Subcutaneous abdominal adipose tissue (tissue), 5 donors: ENCODE data around the gene S100A11.
"Not testable (repeated sequence)": the region's sequence is repeated elsewhere in the genome, so short reads cannot be mapped to it uniquely, and the experiment has no call there.

Source experiments
- H3K27ac ChIP-seq: one replicate; pipeline ENCODE4 v1.7.0; 2013; ENCODE audit warnings: low read depth, mild to moderate bottlenecking, inconsistent platforms, low read length, moderate library complexity
- H3K27me3 ChIP-seq, 5 donors: one replicate each; pipeline ENCODE4 v1.7.0; 2013; ENCODE audit warnings: low read length in 5 of 5, inconsistent platforms in 1 of 5; ENCODE audit not compliant: control insufficient read depth in 5 of 5, insufficient read depth in 4 of 5
- H3K36me3 ChIP-seq, 5 donors: one replicate each; pipeline ENCODE4 v1.7.0; 2013; ENCODE audit warnings: low read length in 5 of 5; ENCODE audit not compliant: control insufficient read depth in 5 of 5, insufficient read depth in 5 of 5
- H3K4me1 ChIP-seq, 5 donors: one replicate each; pipeline ENCODE4 v1.7.0; 2013; ENCODE audit warnings: low read length in 5 of 5, mild to moderate bottlenecking in 3 of 5, moderate library complexity in 1 of 5; ENCODE audit not compliant: control insufficient read depth in 5 of 5, insufficient read depth in 5 of 5
- H3K4me3 ChIP-seq, 5 donors: one replicate each; pipeline ENCODE4 v1.7.0; 2013; ENCODE audit warnings: low read length in 5 of 5, low read depth in 1 of 5
- H3K9ac ChIP-seq, 5 donors: one replicate each; pipeline ENCODE4 v1.7.0; 2013; ENCODE audit warnings: low read length in 5 of 5, mild to moderate bottlenecking in 4 of 5, moderate library complexity in 3 of 5
- H3K9me3 ChIP-seq, 5 donors: one replicate each; pipeline ENCODE4 v1.7.0; 2013; ENCODE audit warnings: low read length in 5 of 5; ENCODE audit not compliant: control insufficient read depth in 5 of 5
- donor health status: healthy.
- donor health status: healthy.
- donor health status: healthy.
- donor health status: healthy.
- donor health status: healthy.

The S100A11 gene

GRCh38 chr1:152036267-152037216 lies at the start of gene S100A11:
Gene S100A11, minus strand, starts transcription at chr1:152037004. Its CDS starts 89 bp downstream, at chr1:152036915.
- Histone ChIP-seq H3K36me3 (peaks cover 15 to 24% (median 24%) of the 10 kb centered on the region in 5 donors), H3K4me3 (peak within 1 kb of the TSS; percentile 83 to 94 (median 94)), H3K27ac (peak within 1 kb of the TSS; percentile 98), H3K4me1 (peaks cover 10 to 40% (median 37%) of the 10 kb centered on the region in 5 donors), H3K9ac (peak within 1 kb of the TSS; percentile 92 to 97 (median 96)), H3K9me3 (no peaks in the 10 kb centered on the region), H3K27me3 (no peaks in the 10 kb centered on the region)

DNA sequence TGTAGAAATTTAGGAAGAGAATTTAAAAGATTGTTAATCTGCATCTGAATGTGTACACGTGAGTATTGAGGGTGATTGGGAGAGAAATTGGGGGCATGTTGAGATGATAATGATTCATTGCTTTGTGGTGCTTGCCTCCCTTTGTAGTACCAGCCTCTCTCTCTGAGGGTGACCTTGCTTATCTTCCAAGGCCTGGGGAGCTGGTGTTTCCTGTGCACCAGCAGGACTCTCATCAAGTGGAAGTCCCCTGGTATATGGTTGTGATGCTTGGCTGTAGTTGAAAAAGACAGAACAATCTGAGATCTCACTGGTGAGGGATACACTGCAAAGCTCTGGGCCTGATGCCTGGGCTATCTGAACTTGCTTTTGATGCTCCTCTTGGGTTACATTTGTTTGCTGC lies 48.0 kb upstream of the S100A11 start:
- no peaks in the 10 kb centered on the region for H3K4me1 ChIP-seq
- peaks cover 0 to 5% (median 3%) of the 10 kb centered on the region in 5 donors for H3K27me3 ChIP-seq
- H3K9ac ChIP-seq = no peak overlapping the region
- H3K36me3 ChIP-seq = no peaks in the 10 kb centered on the region
- H3K27ac ChIP-seq = no peak overlapping the region
- H3K4me3 ChIP-seq = no peak overlapping the region
- H3K9me3 ChIP-seq = no peaks in the 10 kb centered on the region

DNA sequence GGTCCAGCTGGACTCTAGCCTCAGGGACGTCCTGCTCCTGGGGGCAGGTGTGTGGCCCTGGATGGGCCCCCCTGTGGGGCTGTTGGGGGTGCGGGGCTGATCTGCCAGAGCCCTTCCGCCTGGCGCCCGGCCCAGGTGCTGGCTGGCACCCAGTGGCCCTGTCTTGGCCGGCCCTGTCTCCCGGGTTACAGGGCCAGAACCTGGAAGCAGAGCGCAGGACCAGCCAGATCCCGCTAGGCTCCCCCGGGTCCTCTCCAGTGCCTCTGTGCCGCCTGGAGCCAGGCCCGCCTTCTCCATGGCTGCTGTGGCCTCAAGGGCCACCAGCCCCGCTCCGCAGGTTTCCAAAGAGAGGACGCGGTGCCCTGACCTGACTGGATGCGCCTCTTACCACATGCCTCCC lies 44.2 kb upstream of the S100A11 start:
- not testable (repeated sequence) for H3K27me3 ChIP-seq, H3K4me3 ChIP-seq

GRCh38 chr1:152080494-152080893 lies 43.7 kb upstream of the S100A11 start:
- not testable (repeated sequence) for H3K36me3 ChIP-seq, H3K4me1 ChIP-seq, H3K9ac ChIP-seq, H3K4me3 ChIP-seq, H3K27ac ChIP-seq, H3K27me3 ChIP-seq, H3K9me3 ChIP-seq

More for the DNA sequence above, 44.2 kb upstream of the S100A11 start:
- H3K27ac ChIP-seq, H3K4me1 ChIP-seq, H3K9ac ChIP-seq, H3K36me3 ChIP-seq, H3K9me3 ChIP-seq: not testable (repeated sequence)

GRCh38 chr1:152078831-152079441 lies 42.1 kb upstream of the S100A11 start:
- Histone ChIP-seq H3K27ac (no peak overlapping the region), H3K36me3 (no peaks in the 10 kb centered on the region), H3K9ac (no peak overlapping the region), H3K9me3 (no peaks in the 10 kb centered on the region), H3K4me1 (no peaks in the 10 kb centered on the region), H3K27me3 (no peaks in the 10 kb centered on the region), H3K4me3 (no peak overlapping the region)

- H3K27me3 ChIP-seq = peaks cover 0 to 12% (median 0%) of the 10 kb centered on the region in 5 donors
- H3K27ac ChIP-seq = no peak overlapping the region
- H3K36me3 ChIP-seq = no peaks in the 10 kb centered on the region
- H3K9ac ChIP-seq = no peak overlapping the region
- no peak overlapping the region for H3K4me3 ChIP-seq
- H3K9me3 ChIP-seq = no peaks in the 10 kb centered on the region
- no peaks in the 10 kb centered on the region for H3K4me1 ChIP-seq
Measured at GRCh38 chr1:152072311-152072710, 35.5 kb upstream of the S100A11 start.

DNA sequence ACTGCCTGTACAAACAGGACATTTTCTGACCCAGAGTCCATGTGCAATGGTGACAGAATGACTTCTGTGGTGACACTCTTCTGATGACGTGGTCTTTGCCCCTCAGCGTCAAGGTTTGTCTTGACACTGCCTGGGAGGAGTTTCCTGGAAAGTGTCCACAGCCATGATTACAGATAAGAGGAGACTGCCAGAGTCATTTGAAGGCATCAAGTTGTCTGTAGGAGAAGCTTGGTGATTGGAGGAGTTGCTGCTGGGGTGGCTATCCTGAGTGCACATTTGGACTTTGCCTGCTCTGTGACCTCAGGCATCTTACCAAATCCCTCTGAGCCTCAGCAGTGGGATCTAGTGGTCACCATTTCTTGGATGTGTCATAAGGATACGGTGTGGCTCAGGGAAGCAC lies 34.3 kb upstream of the S100A11 start:
- Histone ChIP-seq H3K9ac (no peak overlapping the region), H3K9me3 (no peaks in the 10 kb centered on the region), H3K27me3 (peaks cover 0 to 12% (median 0%) of the 10 kb centered on the region in 5 donors), H3K4me3 (no peak overlapping the region), H3K4me1 (no peaks in the 10 kb centered on the region), H3K36me3 (no peaks in the 10 kb centered on the region), H3K27ac (no peak overlapping the region)

GRCh38 chr1:152067929-152068328 lies 31.1 kb upstream of the S100A11 start:
- no peak overlapping the region for H3K27ac ChIP-seq
- H3K9me3 ChIP-seq = no peaks in the 10 kb centered on the region
- no peak overlapping the region for H3K9ac ChIP-seq
- H3K4me1 ChIP-seq = no peaks in the 10 kb centered on the region
- no peak overlapping the region for H3K4me3 ChIP-seq
- H3K36me3 ChIP-seq = no peaks in the 10 kb centered on the region
- peaks cover 0 to 8% (median 2%) of the 10 kb centered on the region in 5 donors for H3K27me3 ChIP-seq

GRCh38 chr1:152067150-152067549 lies 30.3 kb upstream of the S100A11 start:
- Histone ChIP-seq H3K27me3 (peaks cover 0 to 8% (median 4%) of the 10 kb centered on the region in 5 donors), H3K4me3 (no peak overlapping the region), H3K4me1 (no peaks in the 10 kb centered on the region), H3K36me3 (no peaks in the 10 kb centered on the region), H3K27ac (no peak overlapping the region), H3K9me3 (no peaks in the 10 kb centered on the region), H3K9ac (no peak overlapping the region)

GRCh38 chr1:152061952-152062351 lies 25.1 kb upstream of the S100A11 start:
- no peak overlapping the region for H3K4me3 ChIP-seq
- H3K27me3 ChIP-seq = peaks cover 7 to 15% (median 8%) of the 10 kb centered on the region in 5 donors
- no peak overlapping the region for H3K9ac ChIP-seq
- H3K9me3 ChIP-seq = no peaks in the 10 kb centered on the region
- no peaks in the 10 kb centered on the region for H3K4me1 ChIP-seq
- H3K36me3 ChIP-seq = no peaks in the 10 kb centered on the region
- H3K27ac ChIP-seq = no peak overlapping the region
